ENCODE measurements around the gene VILL. TPM values are rescaled to one million over a fixed set of nuclear protein-coding genes. Genes with fewer than 3 reads are reported as not detected.
"Not testable (repeated sequence)": the region's sequence is repeated elsewhere in the genome, so short reads cannot be mapped to it uniquely, and the experiment has no call there.

The VILL gene
- polyA plus RNA-seq, 1 donor = 9.9 TPM

DNA sequence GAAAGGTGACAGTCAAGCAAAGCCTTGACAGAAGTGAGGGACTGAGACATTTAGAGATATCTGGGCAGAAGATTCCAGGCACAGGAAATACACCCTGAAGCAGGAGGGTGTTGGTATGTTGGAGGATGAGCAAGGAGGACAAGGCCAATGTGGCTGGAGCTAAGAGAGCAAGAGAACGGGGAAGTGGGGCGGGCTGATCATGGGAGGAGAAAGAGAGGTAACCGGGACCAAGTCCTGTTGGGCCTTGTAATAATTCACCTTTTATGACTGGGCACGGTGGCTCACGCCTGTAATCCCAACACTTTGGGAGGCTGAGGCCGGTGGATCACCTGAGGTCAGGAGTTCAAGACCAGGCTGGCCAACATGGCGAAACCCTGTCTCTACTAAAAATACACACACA lies 43.0 kb downstream of the VILL start:
- DNase-seq = not testable (repeated sequence)

DNA sequence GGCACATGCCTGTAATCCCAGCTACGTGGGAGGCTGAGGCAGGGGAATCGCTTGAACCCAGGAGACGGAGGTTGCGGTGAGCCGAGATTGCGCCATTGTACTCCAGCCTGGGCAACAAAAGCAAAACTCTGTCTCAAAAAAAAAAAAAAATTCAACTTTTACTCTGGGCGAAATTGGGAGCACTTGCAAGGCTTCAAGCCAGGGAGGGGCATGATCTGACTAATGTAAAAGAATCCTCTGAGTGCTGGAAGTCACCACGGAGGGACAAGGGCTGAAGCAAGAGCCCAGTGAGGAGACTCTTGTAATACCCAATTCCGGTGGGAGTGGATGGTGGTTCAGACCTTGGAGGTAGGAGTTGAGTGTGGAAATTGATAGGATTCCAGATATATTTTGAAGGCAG lies 43.7 kb downstream of the VILL start:
- not testable (repeated sequence) for DNase-seq

DNA sequence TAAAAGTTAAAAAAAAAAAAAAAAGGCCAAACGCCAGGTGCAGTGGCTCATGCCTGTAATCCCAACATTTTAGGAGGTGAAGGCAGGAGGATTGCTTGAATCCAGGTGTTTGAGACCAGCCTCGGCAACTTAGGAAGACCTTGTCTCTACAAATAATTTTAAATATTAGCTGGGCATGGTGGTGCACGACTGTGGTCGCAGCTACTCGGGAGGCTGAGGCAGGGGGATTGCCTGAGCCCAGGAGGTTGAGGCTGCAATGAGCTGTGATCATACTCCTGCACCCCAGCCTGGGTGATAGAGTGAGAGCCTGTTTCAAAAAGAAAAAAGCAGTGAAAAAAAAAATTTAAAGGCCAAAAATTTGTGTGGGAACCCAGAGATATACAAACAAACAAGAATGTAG lies 45.7 kb downstream of the VILL start:
- no peak for DNase-seq

DNA sequence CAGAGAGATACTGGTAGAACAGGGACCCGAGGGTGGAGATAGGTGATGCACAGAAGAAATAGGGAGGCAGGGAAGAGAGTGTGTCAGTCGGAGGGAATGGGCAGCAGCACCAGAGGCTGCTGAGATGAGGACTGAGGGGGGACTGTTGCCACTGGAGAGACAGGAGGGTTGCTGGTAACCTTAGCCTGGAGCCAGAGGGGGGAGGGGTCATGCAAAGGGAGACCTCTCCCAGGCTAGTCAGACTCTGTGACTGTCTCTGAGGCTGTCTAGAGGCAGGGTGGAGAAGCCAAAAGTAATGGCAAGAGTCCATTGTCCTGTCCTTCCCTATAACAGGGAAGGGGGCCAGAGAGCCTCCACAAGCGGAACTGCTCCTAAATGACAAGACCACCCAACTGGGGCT lies 46.3 kb downstream of the VILL start:
- no peak for DNase-seq

DNA sequence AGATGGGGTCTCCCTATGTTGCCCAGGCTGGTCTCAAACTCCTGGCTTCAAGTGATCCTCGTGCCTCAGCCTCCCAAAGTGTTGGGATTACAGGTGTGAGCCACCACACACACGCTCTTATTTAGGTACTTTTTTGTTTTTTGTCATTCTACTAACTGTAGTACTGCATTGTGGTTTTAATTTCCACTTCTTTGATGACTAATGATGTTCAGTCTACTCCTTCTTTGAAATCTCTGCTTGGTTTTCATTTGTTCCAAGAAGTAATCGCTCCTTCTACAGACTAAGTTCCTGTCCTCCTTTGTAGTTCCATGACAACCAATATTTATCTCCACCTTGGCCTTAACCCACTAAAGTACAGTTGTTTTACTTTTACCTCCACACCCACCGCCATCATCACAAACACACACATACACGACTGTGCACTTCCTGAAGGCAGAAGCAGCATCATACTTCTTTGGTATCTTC lies 47.9 kb downstream of the VILL start:
- DNase-seq = no peak

DNA sequence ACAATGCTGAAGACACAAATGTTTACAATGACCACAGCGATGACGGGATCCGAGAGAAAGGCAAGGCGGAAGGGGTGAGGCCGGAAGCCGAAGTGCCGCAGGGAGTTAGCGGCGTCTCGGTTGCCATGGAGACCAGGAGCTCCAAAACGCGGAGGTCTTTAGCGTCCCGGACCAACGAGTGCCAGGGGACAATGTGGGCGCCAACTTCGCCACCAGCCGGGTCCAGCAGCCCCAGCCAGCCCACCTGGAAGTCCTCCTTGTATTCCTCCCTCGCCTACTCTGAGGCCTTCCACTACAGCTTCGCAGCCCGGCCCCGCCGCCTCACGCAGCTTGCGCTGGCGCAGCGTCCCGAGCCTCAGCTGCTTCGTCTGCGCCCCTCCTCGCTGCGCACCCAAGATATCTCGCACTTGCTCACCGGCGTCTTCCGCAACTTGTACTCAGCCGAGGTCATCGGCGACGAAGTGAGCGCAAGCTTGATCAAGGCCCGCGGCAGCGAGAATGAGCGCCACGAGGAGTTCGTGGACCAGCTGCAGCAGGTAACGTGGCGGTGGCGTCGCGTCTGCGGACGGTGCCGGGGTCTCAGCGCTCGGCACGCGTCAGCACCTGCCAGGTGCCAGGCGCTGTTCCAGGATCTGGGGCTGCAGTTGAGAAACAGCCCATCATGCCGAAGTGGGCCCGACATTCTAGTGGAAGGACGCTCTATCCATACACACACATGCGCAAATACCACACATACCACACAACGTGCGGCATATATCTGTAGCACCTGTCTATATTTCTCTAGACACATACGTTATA lies 48.7 kb downstream of the VILL start, which contains the start of gene DLEC1:
Gene DLEC1 (plus strand): TSS at position 108 of the 798 bp plus-strand sequence. CDS start 18 bp downstream, at position 126.
- DNase-seq = no peak

DNA sequence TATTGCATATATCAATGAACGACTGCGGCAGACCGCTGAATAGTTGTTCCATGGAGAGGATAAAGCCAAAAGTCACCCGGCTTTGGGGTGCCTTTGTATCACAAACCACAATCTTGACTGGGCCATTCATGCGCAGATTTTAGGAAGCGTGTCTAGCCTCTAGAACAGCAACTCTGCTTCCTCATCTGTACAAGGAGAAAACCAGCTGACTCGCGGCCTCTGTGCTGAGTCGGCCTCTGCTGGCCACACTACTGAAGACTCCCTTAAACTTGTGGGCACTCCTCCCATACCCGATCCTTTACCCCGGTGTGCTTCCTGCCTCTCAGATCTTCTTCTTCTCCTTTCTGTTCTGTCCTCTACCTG lies 49.3 kb downstream of the VILL start:
- no peak for DNase-seq

DNA sequence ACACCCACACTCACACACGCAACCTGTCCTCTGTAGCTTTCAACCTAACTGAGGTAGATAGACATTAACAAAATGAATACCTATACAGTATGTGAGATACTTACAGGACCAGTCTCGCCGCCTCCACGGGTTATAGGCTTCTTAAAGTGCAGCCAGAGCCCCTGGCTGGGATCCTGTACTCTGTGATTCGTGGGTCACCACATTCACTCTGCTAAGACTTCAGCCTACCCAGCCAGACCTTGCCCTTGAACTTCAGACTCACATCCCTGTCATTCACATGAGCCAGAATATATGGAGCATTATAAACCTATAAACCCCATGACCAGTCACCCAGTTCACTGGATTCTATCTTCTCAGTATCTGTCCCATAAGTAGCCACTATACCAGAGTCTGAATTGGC lies 49.8 kb downstream of the VILL start:
- DNase-seq = no peak

DNA sequence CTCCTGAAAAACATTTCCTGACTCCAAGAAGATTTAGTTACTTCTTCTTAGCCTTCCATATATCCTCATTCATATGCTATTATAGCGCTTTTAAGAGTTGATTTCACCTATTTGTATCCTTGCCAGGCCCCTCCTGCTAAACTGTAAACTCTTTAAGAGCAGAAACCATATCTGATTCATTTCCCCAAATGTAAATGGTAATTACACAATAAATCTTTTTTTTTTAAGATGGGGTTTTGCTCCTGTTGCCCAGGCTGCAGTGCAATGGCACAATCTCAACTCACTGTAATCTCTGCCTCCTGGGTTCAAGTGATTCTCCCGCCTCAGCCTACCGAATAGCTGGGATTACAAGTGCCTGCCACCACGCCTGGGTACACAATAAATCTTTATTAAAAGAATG lies 52.9 kb downstream of the VILL start:
- no peak for DNase-seq

DNA sequence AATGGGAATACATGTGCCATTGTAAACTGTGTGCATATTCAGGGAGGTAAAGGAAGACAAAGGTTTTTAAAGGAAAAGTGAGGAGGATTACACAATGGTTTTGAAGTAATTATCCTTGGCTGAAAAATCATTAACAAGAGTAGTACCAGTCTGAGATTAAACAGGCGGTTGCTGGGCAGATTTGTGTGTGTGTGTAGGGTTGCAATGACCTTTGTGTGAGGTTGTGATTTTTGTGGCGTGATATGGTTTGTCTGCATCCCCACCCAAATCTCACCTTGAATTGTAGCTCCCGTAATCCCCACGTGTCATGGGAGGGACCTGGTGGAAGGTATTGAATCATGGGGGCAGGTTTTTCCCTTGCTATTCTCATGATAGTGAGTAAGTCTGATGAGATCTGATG lies 55.4 kb downstream of the VILL start:
- DNase-seq = no peak

DNA sequence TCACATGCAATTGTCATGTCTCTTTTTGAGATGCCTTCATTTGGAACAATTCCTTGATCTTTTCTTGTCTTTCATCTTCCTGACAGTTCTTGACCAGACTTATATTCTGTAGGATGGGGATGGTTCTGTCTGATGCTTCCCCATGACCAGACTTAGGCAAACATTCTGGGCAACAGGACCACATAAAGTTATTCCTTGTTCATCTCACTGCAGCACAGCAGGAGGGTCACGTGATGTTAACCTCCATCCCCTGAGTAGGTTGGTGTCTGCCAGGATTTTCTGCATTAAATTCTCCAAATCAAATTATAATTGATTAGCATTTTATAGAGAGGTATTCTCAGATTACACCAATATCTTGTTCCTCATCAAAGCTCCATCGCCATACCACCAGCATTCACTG lies 56.2 kb downstream of the VILL start:
- no peak for DNase-seq

DNA sequence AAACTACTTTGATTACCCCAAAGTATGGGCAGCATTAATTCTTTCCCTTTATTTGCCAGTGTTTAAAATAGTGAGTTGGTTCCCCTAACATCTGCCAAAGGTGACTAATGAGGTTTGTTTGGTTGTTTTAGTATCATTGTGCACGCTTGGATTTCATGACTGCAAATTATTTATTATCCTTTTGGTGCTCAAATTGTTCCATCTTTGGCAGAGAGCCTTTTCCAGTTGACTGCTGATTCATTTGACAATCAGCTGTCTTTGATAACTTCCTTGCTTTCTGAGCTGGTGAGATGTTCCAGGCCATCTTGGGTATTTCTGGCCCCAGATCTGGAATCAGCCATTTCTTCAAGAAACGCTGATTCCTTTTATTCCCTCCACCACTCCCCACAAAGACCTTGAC lies 57.3 kb downstream of the VILL start:
- DNase-seq = no peak

DNA sequence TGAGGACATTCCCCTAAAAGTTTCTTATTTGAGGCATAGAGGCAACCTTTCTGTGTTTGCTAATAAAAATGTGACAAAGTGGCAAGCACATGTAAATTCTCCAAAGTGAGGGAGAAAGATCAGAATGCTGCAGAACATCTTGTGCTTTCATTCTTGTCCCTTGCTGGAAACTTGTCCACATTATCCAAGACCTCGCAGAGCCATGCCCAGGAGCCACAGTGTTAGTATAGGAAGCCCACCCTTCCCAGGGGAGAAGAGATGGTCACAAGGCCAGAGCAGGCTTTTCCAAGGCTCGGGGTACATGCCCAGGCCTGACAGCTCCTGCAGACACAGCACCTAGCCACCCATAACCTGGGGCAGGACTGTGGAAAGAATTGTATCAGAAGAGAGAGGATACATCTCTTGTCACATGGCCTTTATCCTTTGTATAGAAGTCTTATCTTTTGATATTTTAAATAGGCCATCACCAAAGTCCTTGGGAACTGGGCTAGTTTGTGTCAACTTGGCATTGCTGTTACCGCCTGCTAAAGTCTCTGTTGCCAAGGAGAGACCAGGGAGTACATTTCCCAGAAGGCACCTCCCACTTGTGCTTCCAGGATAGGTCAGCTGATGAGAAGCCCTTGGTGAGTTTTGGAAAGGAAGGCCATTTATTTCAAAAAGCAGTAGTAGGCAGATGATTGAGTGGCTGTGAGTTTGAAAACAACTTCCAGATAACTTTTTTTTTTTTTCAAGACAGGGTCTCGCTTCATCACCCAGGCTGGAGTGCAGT lies 59.0 kb downstream of the VILL start:
- no peak for DNase-seq

DNA sequence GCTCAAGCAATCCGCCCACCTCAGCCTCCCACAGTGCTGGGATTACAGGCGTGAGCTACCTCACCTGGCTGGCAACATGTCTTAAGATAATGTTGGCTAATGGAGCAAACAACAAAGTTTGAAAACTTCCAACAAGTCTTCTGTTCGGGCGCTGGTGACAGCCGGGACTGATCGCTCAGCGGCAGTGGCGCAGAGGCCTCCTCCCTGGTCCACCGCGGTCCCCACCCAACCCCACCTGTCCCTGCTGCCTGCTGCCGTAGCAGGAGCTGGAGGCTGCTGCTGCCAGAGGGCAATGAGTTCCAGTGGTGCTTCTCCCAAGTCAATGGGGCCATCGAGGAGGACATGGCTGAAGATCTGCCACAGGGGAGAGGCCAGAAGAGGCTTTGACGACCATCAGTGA lies 60.5 kb downstream of the VILL start:
- no peak for DNase-seq

DNA sequence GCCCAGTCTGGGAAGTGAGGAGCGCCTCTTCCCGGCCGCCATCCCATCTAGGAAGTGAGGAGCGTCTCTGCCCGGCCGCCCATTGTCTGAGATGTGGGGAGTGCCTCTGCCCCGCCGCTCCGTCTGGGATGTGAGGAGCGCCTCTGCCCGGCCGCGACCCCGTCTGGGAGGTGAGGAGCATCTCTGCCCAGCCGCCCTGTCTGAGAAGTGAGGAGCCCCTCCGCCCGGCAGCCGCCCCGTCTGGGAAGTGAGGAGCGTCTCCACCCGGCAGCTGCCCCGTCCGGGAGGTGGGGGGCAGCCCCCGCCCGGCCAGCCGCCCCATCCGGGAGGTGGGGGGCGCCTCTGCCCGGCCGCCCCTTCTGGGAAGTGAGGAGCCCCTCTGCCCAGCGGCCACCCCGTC lies 62.7 kb downstream of the VILL start:
- DNase-seq = not testable (repeated sequence)

DNA sequence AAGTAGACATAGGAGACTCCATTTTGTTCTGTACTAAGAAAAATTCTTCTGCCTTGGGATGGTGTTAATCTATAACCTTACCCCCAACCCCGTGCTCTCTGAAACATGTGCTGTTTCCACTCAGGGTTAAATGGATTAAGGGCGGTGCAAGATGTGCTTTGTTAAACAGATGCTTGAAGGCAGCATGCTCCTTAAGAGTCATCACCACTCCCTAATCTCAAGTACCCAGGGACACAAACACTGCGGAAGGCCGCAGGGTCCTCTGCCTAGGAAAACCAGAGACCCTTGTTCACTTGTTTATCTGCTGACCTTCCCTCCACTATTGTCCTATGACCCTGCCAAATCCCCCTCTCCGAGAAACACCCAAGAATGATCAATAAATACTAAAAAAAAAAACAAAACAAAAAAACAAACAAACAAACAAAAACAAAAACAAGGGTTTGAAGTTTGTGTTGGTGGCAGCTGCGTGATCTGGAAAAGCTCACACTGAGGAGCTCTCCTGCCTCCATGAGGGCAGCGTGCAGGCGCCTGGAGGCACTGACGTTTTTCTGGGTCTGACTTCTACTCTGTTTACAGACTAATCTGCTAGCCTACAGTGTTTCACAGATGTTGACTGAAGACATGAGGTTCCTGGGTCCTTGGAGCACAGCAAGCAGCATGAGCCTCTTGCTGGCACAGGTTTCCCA lies 63.4 kb downstream of the VILL start:
- not testable (repeated sequence) for DNase-seq

DNA sequence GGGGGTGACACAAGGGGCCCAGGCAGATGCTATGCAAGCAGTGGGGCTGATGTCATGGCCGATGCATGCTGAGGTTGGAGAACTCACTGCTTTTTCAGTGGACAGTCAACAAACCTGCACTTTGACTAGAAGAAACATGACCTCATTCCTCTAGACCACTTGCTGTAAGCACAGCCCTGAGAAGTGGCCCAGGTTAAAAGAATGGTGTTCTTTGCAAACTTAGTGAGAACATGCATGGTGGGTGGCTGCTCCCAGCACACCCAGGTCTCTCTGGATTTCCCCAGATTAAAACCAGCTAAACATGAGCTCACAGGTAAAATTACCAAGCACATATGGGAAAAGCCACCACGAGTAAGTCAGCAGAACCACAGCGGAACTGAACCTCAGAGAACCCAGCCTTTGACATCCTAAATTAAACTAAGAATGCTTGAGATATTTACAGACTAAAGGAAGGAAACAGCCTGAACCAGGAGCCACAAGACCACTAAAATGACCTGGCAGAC lies 64.0 kb downstream of the VILL start:
- no peak for DNase-seq

Other genes starting within 250 kb of the VILL start
- gene CTDSPL, start 128.9 kb upstream of the VILL start, polyA plus RNA-seq (ENCODE audit: insufficient read length) = 102 TPM
- 20.2 TPM for gene PLCD1, start 38.9 kb downstream of the VILL start, polyA plus RNA-seq (ENCODE audit: insufficient read length)
- 2.0 TPM for gene DLEC1, start 48.4 kb downstream of the VILL start, polyA plus RNA-seq (ENCODE audit: insufficient read length)
- 137 TPM for gene ACAA1, start 146.3 kb downstream of the VILL start, polyA plus RNA-seq (ENCODE audit: insufficient read length)
- gene MYD88, start 147.9 kb downstream of the VILL start, polyA plus RNA-seq (ENCODE audit: insufficient read length) = 26.7 TPM
- 54.3 TPM for gene OXSR1, start 174.8 kb downstream of the VILL start, polyA plus RNA-seq (ENCODE audit: insufficient read length)

Measured in left kidney (tissue), 2 donors.